Activated naive CD8-positive, alpha-beta T cell (primary cell): ENCODE data around the gene CCDC9.
"Not testable (repeated sequence)": the region's sequence is repeated elsewhere in the genome, so short reads cannot be mapped to it uniquely, and the experiment has no call there.

Source experiments
- H3K27ac Mint-ChIP-seq: one replicate; pipeline ENCODE4 v1.8.0; 2021; ENCODE audit warnings: mixed read lengths
- H3K27me3 Mint-ChIP-seq: one replicate; pipeline ENCODE4 v1.8.0; 2021; ENCODE audit warnings: mixed read lengths
- H3K36me3 Mint-ChIP-seq: one replicate; pipeline ENCODE4 v1.8.0; 2021; ENCODE audit warnings: mixed read lengths
- H3K4me1 Mint-ChIP-seq: one replicate; pipeline ENCODE4 v1.8.0; 2021; ENCODE audit warnings: low read depth, mixed read lengths
- H3K4me3 Mint-ChIP-seq: one replicate; pipeline ENCODE4 v1.8.0; 2021; ENCODE audit warnings: mild to moderate bottlenecking, mixed read lengths
- H3K9me3 Mint-ChIP-seq: one replicate; pipeline ENCODE4 v1.8.0; 2021; ENCODE audit warnings: low read depth, mixed read lengths

The CCDC9 gene

GRCh38 chr19:47283405-47284059 lies 27.2 kb downstream of the CCDC9 start:
- Mint-ChIP-seq H3K9me3 (no peaks in the 10 kb centered on the region), H3K4me3 (no peak overlapping the region), H3K36me3 (peaks cover 5% of the 10 kb centered on the region), H3K27ac (no peak overlapping the region), H3K4me1 (peaks cover 5% of the 10 kb centered on the region), H3K27me3 (no peaks in the 10 kb centered on the region)

GRCh38 chr19:47284324-47284899 lies 28.1 kb downstream of the CCDC9 start:
- Mint-ChIP-seq H3K4me1 (peaks cover 6% of the 10 kb centered on the region), H3K27me3 (no peaks in the 10 kb centered on the region), H3K4me3 (no peak overlapping the region), H3K27ac (no peak overlapping the region), H3K9me3 (no peaks in the 10 kb centered on the region), H3K36me3 (peaks cover 5% of the 10 kb centered on the region)

- Mint-ChIP-seq H3K27me3 (no peaks in the 10 kb centered on the region), H3K4me1 (peaks cover 4% of the 10 kb centered on the region), H3K36me3 (peaks cover 4% of the 10 kb centered on the region), H3K27ac (no peak overlapping the region), H3K4me3 (no peak overlapping the region), H3K9me3 (no peaks in the 10 kb centered on the region)
Measured at GRCh38 chr19:47296036-47296435, 39.7 kb downstream of the CCDC9 start.

- not testable (repeated sequence) for H3K36me3 Mint-ChIP-seq, H3K4me3 Mint-ChIP-seq, H3K27me3 Mint-ChIP-seq, H3K27ac Mint-ChIP-seq, H3K4me1 Mint-ChIP-seq, H3K9me3 Mint-ChIP-seq
Measured at GRCh38 chr19:47300867-47301266, 44.5 kb downstream of the CCDC9 start.

GRCh38 chr19:47302249-47302648 lies 45.9 kb downstream of the CCDC9 start:
- Mint-ChIP-seq H3K27me3 (peaks cover 6% of the 10 kb centered on the region), H3K9me3 (no peaks in the 10 kb centered on the region), H3K27ac (no peak overlapping the region), H3K4me1 (peaks cover 6% of the 10 kb centered on the region), H3K4me3 (no peak overlapping the region), H3K36me3 (no peaks in the 10 kb centered on the region)

GRCh38 chr19:47303966-47304365 lies 47.6 kb downstream of the CCDC9 start:
- Mint-ChIP-seq H3K27ac (no peak overlapping the region), H3K9me3 (no peaks in the 10 kb centered on the region), H3K4me3 (no peak overlapping the region), H3K27me3 (peaks cover 6% of the 10 kb centered on the region), H3K36me3 (no peaks in the 10 kb centered on the region), H3K4me1 (peaks cover 6% of the 10 kb centered on the region)

- no peaks in the 10 kb centered on the region for H3K9me3 Mint-ChIP-seq
- peaks cover 6% of the 10 kb centered on the region for H3K27me3 Mint-ChIP-seq
- no peak overlapping the region for H3K27ac Mint-ChIP-seq
- peaks cover 6% of the 10 kb centered on the region for H3K4me1 Mint-ChIP-seq
- H3K4me3 Mint-ChIP-seq, result no peak overlapping the region
- no peaks in the 10 kb centered on the region for H3K36me3 Mint-ChIP-seq
Measured at GRCh38 chr19:47305309-47305751, 49.0 kb downstream of the CCDC9 start.

GRCh38 chr19:47306303-47306702 lies 50.0 kb downstream of the CCDC9 start:
- Mint-ChIP-seq H3K36me3 (no peaks in the 10 kb centered on the region), H3K27me3 (peaks cover 6% of the 10 kb centered on the region), H3K9me3 (no peaks in the 10 kb centered on the region), H3K27ac (no peak overlapping the region), H3K4me1 (peaks cover 6% of the 10 kb centered on the region), H3K4me3 (no peak overlapping the region)

- Mint-ChIP-seq H3K27me3 (peaks cover 6% of the 10 kb centered on the region), H3K36me3 (no peaks in the 10 kb centered on the region), H3K27ac (no peak overlapping the region), H3K4me3 (no peak overlapping the region), H3K9me3 (no peaks in the 10 kb centered on the region), H3K4me1 (peaks cover 6% of the 10 kb centered on the region)
Measured at GRCh38 chr19:47309038-47309437, 52.7 kb downstream of the CCDC9 start.

- Mint-ChIP-seq H3K27ac (no peak within 1 kb of the TSS), H3K4me3 (no peak within 1 kb of the TSS), H3K4me1 (peaks cover 6% of the 10 kb centered on the region), H3K36me3 (no peaks in the 10 kb centered on the region), H3K27me3 (peaks cover 6% of the 10 kb centered on the region), H3K9me3 (no peaks in the 10 kb centered on the region)
Measured at GRCh38 chr19:47309608-47310007, 53.3 kb downstream of the CCDC9 start, which contains the start of gene C5AR1. Gene C5AR1, plus strand, starts transcription at chr19:47309861. Its CDS starts 35 bp downstream, at chr19:47309896.

- no peak overlapping the region for H3K27ac Mint-ChIP-seq
- peaks cover 4% of the 10 kb centered on the region for H3K27me3 Mint-ChIP-seq
- H3K4me3 Mint-ChIP-seq, result no peak overlapping the region
- H3K4me1 Mint-ChIP-seq, result peaks cover 3% of the 10 kb centered on the region
- H3K9me3 Mint-ChIP-seq, result no peaks in the 10 kb centered on the region
- no peaks in the 10 kb centered on the region for H3K36me3 Mint-ChIP-seq
Measured at GRCh38 chr19:47310323-47310722, 54.0 kb downstream of the CCDC9 start.

- Mint-ChIP-seq H3K4me3 (no peak overlapping the region), H3K27ac (no peak overlapping the region), H3K4me1 (peaks cover 3% of the 10 kb centered on the region), H3K27me3 (peaks cover 2% of the 10 kb centered on the region), H3K9me3 (no peaks in the 10 kb centered on the region), H3K36me3 (no peaks in the 10 kb centered on the region)
Measured at GRCh38 chr19:47310819-47311218, 54.5 kb downstream of the CCDC9 start.

- H3K4me3 Mint-ChIP-seq, result no peak overlapping the region
- no peaks in the 10 kb centered on the region for H3K9me3 Mint-ChIP-seq
- peaks cover 4% of the 10 kb centered on the region for H3K27me3 Mint-ChIP-seq
- peaks cover 3% of the 10 kb centered on the region for H3K4me1 Mint-ChIP-seq
- no peaks in the 10 kb centered on the region for H3K36me3 Mint-ChIP-seq
- H3K27ac Mint-ChIP-seq, result no peak overlapping the region
Measured at GRCh38 chr19:47312366-47313006, 56.2 kb downstream of the CCDC9 start.

GRCh38 chr19:47313754-47314295 lies 57.5 kb downstream of the CCDC9 start:
- no peaks in the 10 kb centered on the region for H3K9me3 Mint-ChIP-seq
- H3K27me3 Mint-ChIP-seq, result peaks cover 4% of the 10 kb centered on the region
- H3K36me3 Mint-ChIP-seq, result no peaks in the 10 kb centered on the region
- H3K4me1 Mint-ChIP-seq, result peaks cover 3% of the 10 kb centered on the region
- H3K27ac Mint-ChIP-seq, result no peak overlapping the region
- H3K4me3 Mint-ChIP-seq, result no peak overlapping the region

GRCh38 chr19:47315125-47315821 lies 58.9 kb downstream of the CCDC9 start:
- Mint-ChIP-seq H3K27me3 (peaks cover 4% of the 10 kb centered on the region), H3K36me3 (no peaks in the 10 kb centered on the region), H3K27ac (no peak overlapping the region), H3K9me3 (no peaks in the 10 kb centered on the region), H3K4me3 (no peak overlapping the region), H3K4me1 (peaks cover 3% of the 10 kb centered on the region)
